ENCODE data around the gene ALKAL2. TPM values are rescaled to one million over a fixed set of nuclear protein-coding genes. Genes with fewer than 3 reads are reported as not detected.

The ALKAL2 gene
- total and polyA plus RNA-seq, 9 of the 15 experiments (the other 6 are each of a cell fraction or from before 2014, with no cell fraction given): not detected

- in situ Hi-C loops (cut with MboI) (no loop called here), intact Hi-C loops (cut with micrococcal nuclease) (no loop called here)
- peaks cover 11 to 13% of the 10 kb centered on the region in 2 experiments; a peak in 4 of 5 replicates for H3K4me1 ChIP-seq (replicated peaks in 1 of 2; ENCODE audit: control insufficient read depth in 2 of 2, insufficient read depth in 2 of 2, low read length in 2 of 2)
- peaks cover 26% of the 10 kb centered on the region for H3K79me2 ChIP-seq (ENCODE audit: control insufficient read depth, insufficient read depth, low read length)
- H3K4me3 ChIP-seq: no peak overlapping the region
- peaks cover 6% of the 10 kb centered on the region for H3K9me1 ChIP-seq (ENCODE audit: control insufficient read depth, insufficient read depth, low read length)
- no TSS peak for BruUV-seq (replicated peaks)
- TF ChIP-seq ZNF778 (CRISPR knock-in tag; IDR thresholded peaks at IDR 0.05): no peak
- no peak for TF ChIP-seq ELF4 (CRISPR knock-in tag; IDR thresholded peaks at IDR 0.05)
- no peak overlapping the region for H2AFZ ChIP-seq (ENCODE audit: low read depth, low read length)
- DNase-seq (ENCODE audit: extremely low read depth in 1 of 4, low spot score in 3 of 4) (no peak), ATAC-seq (no peak), FAIRE-seq (no peak)
- no peak overlapping the region for H3K9ac ChIP-seq (ENCODE audit: insufficient read depth in 1 of 2, low read depth in 2 of 2, low read length in 2 of 2)
- CTCF ChIA-PET (ENCODE audit: low intra/inter-chr PET ratio): no interaction called here
- H3K4me2 ChIP-seq (ENCODE audit: insufficient read depth, low read length): no peak overlapping the region
- 75% methylated on average over 3 of the region's 3 CpGs for WGBS (ENCODE audit: insufficient coverage, low coverage, missing lambda C conversion rate)
- POLR2A ChIA-PET: no interaction called here
- peaks cover 8% of the 10 kb centered on the region for H3K9me3 ChIP-seq (replicated peaks; ENCODE audit: control insufficient read depth, insufficient read depth, low read depth, low read length)
- peaks cover 9% of the 10 kb centered on the region; the same call in 2 of the 3 replicates for H3K36me3 ChIP-seq (ENCODE audit: control insufficient read depth, insufficient read depth, low read length)
- H3K27me3 ChIP-seq (ENCODE audit: control insufficient read depth in 2 of 2, insufficient read depth in 2 of 2, low read length in 2 of 2): no peaks in the 10 kb centered on the region; a peak in 1 of 5 replicates
- H4K20me1 ChIP-seq (replicated peaks; ENCODE audit: control insufficient read depth, insufficient read depth, low read length): peaks cover 7% of the 10 kb centered on the region; the same call in 1 of the 2 replicates
- no peak overlapping the region for H3K27ac ChIP-seq (ENCODE audit: extremely low read depth, low read depth, low read length)
Observed at GRCh38 chr2:262117-262516, 25.8 kb downstream of the ALKAL2 start.

GRCh38 chr2:260507-261161, 27.3 kb downstream of the ALKAL2 start:
- intact Hi-C loops (cut with micrococcal nuclease) (no loop called here), in situ Hi-C loops (cut with MboI) (no loop called here)
- Histone ChIP-seq H2AFZ (ENCODE audit: low read depth, low read length) (no peak overlapping the region), H3K4me1 (replicated peaks in 1 of 2; ENCODE audit: control insufficient read depth in 2 of 2, insufficient read depth in 2 of 2, low read length in 2 of 2) (peaks cover 0 to 13% of the 10 kb centered on the region in 2 experiments; a peak in 2 of 5 replicates), H3K4me2 (ENCODE audit: insufficient read depth, low read length) (no peak overlapping the region), H3K27ac (ENCODE audit: extremely low read depth, low read depth, low read length) (no peak overlapping the region), H3K9me1 (ENCODE audit: control insufficient read depth, insufficient read depth, low read length) (no peaks in the 10 kb centered on the region), H3K36me3 (ENCODE audit: control insufficient read depth, insufficient read depth, low read length) (no peaks in the 10 kb centered on the region; the same call in 2 of the 3 replicates), H3K9ac (ENCODE audit: insufficient read depth in 1 of 2, low read depth in 2 of 2, low read length in 2 of 2) (no peak overlapping the region), H4K20me1 (replicated peaks; ENCODE audit: control insufficient read depth, insufficient read depth, low read length) (no peaks in the 10 kb centered on the region), H3K4me3 (no peak overlapping the region), H3K27me3 (ENCODE audit: control insufficient read depth in 2 of 2, insufficient read depth in 2 of 2, low read length in 2 of 2) (no peaks in the 10 kb centered on the region; a peak in 1 of 5 replicates), H3K79me2 (ENCODE audit: control insufficient read depth, insufficient read depth, low read length) (peaks cover 12% of the 10 kb centered on the region), H3K9me3 (replicated peaks; ENCODE audit: control insufficient read depth, insufficient read depth, low read depth, low read length) (peaks cover 8% of the 10 kb centered on the region)
- no peak for ATAC-seq
- BruUV-seq (replicated peaks): no TSS peak
- WGBS (ENCODE audit: insufficient coverage, low coverage, missing lambda C conversion rate): 61% methylated on average over 6 of the region's 6 CpGs
- ChIA-PET CTCF (ENCODE audit: low intra/inter-chr PET ratio) (no interaction called here), POLR2A (no interaction called here)
- FAIRE-seq: no peak
- TF ChIP-seq MITF (IDR thresholded peaks at IDR 0.05): no peak
- TF ChIP-seq ZBTB49 (CRISPR knock-in tag; IDR thresholded peaks at IDR 0.05; ENCODE audit: borderline replicate concordance): no peak
- 0 out of 2 replicates have a peak, but pooled peaks have one; percentile 18 for TF ChIP-seq CREM (IDR thresholded peaks at IDR 0.05; ENCODE audit: low read depth)
- DNase-seq (ENCODE audit: extremely low read depth in 1 of 4, low spot score in 3 of 4): no peak
